Mesothelial cell of epicardium (in vitro differentiated cells): Measurements from ENCODE around the gene ANO7. TPM values are rescaled to one million over a fixed set of nuclear protein-coding genes. Genes with fewer than 3 reads are reported as not detected.

Experiments used
- DNase-seq, 2 experiments: peaks; one replicate each; pipeline ENCODE4 v3.0.0; 2021; ENCODE audit warnings: low spot score in 2 of 2; ENCODE audit not compliant: unreplicated experiment in 2 of 2
- H3K27ac Mint-ChIP-seq: 2 replicates; pipeline ENCODE4 v1.8.0; 2021; ENCODE audit warnings: mixed read lengths
- H3K27me3 Mint-ChIP-seq: 2 replicates; pipeline ENCODE4 v1.8.0; 2021; ENCODE audit warnings: low read depth, mixed read lengths
- H3K36me3 Mint-ChIP-seq: 2 replicates; pipeline ENCODE4 v1.8.0; 2021; ENCODE audit warnings: mixed read lengths
- H3K4me1 Mint-ChIP-seq: 2 replicates; pipeline ENCODE4 v1.8.0; 2021; ENCODE audit warnings: mixed read lengths
- H3K4me3 Mint-ChIP-seq: 2 replicates; pipeline ENCODE4 v1.8.0; 2021; ENCODE audit warnings: mild to moderate bottlenecking, moderate library complexity, mixed read lengths
- H3K9me3 Mint-ChIP-seq: 2 replicates; pipeline ENCODE4 v1.8.0; 2021; ENCODE audit warnings: mixed read lengths
- total RNA-seq: library from RNA; stranded (reverse); gene quantifications from 3 replicates; pipeline ENCODE4 v1.2.1, GENCODE V29; 2021
- TF ChIP-seq, protein P1 (sequence below): fragments of 200-600 bp; sonication (generic); IDR thresholded peaks from one replicate; pipeline ENCODE4 v1.5.0; 2021; ENCODE audit warnings: antibody characterized with exemption; ENCODE audit not compliant: unreplicated experiment

Gene ANO7
- total RNA-seq, 1 donor from 2014 or later = 4.5 TPM

DNA sequence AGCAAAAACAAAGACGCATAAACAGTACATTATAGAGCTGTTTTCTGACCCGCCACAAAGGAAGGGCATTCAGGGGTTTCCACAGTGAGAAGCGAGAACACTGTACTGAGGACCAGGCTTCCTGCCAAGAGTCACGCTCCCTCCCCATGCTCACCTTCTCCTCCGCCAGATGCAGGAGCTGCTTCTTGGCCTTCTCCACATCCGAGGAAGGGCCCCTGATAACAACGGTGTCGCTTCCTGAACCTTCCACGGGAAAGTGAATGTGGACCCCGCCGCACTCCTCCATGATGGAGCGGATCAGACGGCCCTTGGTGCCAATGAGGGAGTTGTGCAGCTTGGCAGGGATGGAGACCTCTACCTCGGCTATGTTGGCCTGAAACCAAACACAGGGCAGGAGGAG lies 53.8 kb downstream of the ANO7 start:
- H3K36me3 Mint-ChIP-seq = peaks cover 65% of the 10 kb centered on the region
- no peak for DNase-seq
- H3K27me3 Mint-ChIP-seq = no peaks in the 10 kb centered on the region
- no peak overlapping the region for H3K4me3 Mint-ChIP-seq
- TF ChIP-seq, protein P1, sequence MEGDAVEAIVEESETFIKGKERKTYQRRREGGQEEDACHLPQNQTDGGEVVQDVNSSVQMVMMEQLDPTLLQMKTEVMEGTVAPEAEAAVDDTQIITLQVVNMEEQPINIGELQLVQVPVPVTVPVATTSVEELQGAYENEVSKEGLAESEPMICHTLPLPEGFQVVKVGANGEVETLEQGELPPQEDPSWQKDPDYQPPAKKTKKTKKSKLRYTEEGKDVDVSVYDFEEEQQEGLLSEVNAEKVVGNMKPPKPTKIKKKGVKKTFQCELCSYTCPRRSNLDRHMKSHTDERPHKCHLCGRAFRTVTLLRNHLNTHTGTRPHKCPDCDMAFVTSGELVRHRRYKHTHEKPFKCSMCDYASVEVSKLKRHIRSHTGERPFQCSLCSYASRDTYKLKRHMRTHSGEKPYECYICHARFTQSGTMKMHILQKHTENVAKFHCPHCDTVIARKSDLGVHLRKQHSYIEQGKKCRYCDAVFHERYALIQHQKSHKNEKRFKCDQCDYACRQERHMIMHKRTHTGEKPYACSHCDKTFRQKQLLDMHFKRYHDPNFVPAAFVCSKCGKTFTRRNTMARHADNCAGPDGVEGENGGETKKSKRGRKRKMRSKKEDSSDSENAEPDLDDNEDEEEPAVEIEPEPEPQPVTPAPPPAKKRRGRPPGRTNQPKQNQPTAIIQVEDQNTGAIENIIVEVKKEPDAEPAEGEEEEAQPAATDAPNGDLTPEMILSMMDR = no peak
- no peaks in the 10 kb centered on the region for H3K4me1 Mint-ChIP-seq
- no peaks in the 10 kb centered on the region for H3K9me3 Mint-ChIP-seq
- H3K27ac Mint-ChIP-seq = no peak overlapping the region

DNA sequence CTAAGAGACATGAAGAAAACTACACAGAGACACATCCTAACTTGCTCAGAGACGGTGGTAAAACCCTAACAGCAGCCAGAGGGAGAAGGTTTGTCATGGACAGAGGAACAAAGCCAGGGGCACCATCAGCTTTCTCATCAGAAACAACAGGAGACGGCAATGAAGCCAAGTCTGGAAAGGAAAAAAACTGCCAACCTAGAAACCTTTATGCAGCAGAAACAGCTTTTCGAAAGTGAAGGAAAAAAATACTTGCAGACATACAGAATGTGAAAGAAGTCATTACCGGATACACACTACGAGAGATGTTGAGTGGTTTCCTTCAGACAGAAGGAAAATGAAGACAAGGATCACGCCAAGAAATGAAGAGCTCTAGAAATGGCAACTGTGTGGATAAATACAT lies 55.9 kb downstream of the ANO7 start:
- H3K36me3 Mint-ChIP-seq = peaks cover 67% of the 10 kb centered on the region
- TF ChIP-seq, protein P1 = no peak
- H3K9me3 Mint-ChIP-seq = no peaks in the 10 kb centered on the region
- no peak overlapping the region for H3K4me3 Mint-ChIP-seq
- H3K27me3 Mint-ChIP-seq = no peaks in the 10 kb centered on the region
- no peaks in the 10 kb centered on the region for H3K4me1 Mint-ChIP-seq
- DNase-seq = no peak
- no peak overlapping the region for H3K27ac Mint-ChIP-seq

DNA sequence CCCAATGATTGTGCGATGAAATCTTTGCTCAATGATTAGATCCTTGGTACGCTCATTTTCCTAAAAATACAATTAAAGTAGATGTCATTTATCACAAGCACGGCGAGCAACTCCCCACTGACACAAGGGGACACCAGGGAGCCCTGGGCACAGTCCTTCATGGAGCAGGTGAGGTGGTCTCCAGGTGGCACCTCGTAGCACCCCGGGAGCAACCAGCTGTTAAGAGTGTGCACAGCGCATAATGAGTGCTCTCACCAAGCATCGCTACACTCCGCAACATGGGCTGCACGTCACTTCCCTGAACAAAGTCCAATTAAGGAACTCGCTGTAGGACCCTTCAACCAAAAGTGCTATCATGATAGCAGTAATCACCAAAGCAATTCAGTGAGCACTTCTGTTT lies 59.8 kb downstream of the ANO7 start:
- H3K36me3 Mint-ChIP-seq = peaks cover 68% of the 10 kb centered on the region

DNA sequence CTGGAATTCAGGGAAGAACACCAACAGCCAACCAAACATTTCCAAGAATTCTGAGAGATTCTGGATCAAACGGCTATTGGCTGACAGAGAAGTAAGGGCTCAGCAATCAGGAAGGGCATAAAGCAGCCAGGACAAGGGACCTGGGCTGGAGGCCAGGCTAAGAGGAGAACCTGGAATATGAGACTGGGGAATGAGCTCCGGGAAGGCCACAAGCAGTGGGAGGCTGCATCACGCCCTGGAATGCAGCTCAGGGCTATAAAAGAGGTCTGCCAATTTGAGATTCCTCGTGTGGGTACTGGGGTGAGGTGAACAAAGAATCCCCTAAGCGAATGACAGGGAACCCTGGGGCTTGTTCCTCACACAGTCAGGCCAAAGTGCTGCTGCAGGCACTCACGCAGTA lies 60.4 kb downstream of the ANO7 start:
- Mint-ChIP-seq H3K4me3 (no peak overlapping the region), H3K27ac (no peak overlapping the region), H3K4me1 (no peaks in the 10 kb centered on the region), H3K36me3 (peaks cover 68% of the 10 kb centered on the region), H3K9me3 (no peaks in the 10 kb centered on the region), H3K27me3 (no peaks in the 10 kb centered on the region)
- DNase-seq = no peak
- TF ChIP-seq, protein P1 = no peak

More for the DNA sequence above, 59.8 kb downstream of the ANO7 start:
- H3K27me3 Mint-ChIP-seq = no peaks in the 10 kb centered on the region
- TF ChIP-seq, protein P1 = no peak
- H3K9me3 Mint-ChIP-seq = no peaks in the 10 kb centered on the region
- no peaks in the 10 kb centered on the region for H3K4me1 Mint-ChIP-seq
- H3K4me3 Mint-ChIP-seq = no peak overlapping the region
- no peak for DNase-seq
- H3K27ac Mint-ChIP-seq = no peak overlapping the region

DNA sequence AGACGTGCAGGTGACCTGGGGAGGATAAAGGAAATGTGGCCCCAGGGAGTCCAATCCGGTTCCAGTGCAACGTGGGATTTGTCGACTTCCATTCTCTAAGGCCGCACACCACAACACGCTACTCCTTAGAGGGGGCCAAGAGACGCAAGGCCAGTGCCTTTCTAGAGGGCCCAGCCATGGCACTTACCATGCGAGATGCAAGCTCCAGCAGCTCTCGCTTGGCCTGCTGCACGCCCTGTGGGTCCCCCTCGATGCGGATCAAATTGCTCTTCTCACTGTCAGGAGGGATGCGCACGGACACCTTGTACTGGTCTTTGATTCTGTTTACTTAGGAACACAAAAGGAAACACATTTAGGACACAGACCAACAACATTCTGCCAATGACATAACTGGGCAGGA lies 61.2 kb downstream of the ANO7 start:
- TF ChIP-seq, protein P1 = no peak
- no peaks in the 10 kb centered on the region for H3K27me3 Mint-ChIP-seq

DNA sequence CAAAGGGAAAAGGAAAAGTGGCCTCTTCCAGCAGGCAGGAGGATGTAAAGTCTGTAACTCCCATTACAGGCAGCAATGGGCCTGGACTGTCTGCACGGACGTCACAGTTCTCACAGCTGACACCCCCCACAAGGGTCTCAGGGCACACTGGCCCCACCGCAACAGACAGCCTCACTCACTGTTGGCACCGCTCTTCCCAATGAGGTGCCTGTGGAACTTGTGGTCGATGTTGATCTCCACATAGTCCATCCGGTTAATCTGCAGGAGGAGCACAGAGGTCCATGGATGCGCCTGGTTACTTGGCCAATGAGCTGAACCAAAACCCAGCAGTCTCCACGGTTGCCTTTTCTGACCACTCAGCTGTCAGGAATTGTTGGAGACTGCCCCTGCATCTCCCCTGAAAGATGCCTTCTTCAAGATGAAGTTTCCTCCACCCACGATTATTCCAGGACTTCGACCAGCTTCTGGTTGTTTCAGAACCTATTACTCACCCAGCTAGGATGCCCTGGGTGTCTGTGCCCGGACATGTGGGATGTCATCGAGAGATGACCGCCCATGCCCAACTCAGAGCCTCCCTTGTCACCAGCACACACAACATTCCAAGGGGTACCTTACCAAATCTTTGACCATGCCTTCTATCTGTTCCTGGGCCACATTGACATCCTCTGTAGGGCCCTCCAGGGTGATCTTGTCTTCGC lies 64.5 kb downstream of the ANO7 start:
- H3K9me3 Mint-ChIP-seq = no peaks in the 10 kb centered on the region
- H3K27ac Mint-ChIP-seq = no peak overlapping the region
- no peak for DNase-seq

More for the DNA sequence above, 61.2 kb downstream of the ANO7 start:
- H3K4me1 Mint-ChIP-seq = no peaks in the 10 kb centered on the region
- H3K4me3 Mint-ChIP-seq = no peak overlapping the region
- H3K9me3 Mint-ChIP-seq = no peaks in the 10 kb centered on the region
- H3K36me3 Mint-ChIP-seq = peaks cover 64% of the 10 kb centered on the region
- H3K27ac Mint-ChIP-seq = no peak overlapping the region
- no peak for DNase-seq

More for the DNA sequence above, 64.5 kb downstream of the ANO7 start:
- peaks cover 66% of the 10 kb centered on the region for H3K36me3 Mint-ChIP-seq
- H3K4me1 Mint-ChIP-seq = no peaks in the 10 kb centered on the region
- TF ChIP-seq, protein P1 = no peak
- no peak overlapping the region for H3K4me3 Mint-ChIP-seq
- no peaks in the 10 kb centered on the region for H3K27me3 Mint-ChIP-seq
